Activated T-cell treated with anti-CD3 and anti-CD28 coated beads, Interleukin-2, amount 50 U/mL, for 1 hour (primary cell): ENCODE data around the gene SOX6.

Source experiments
- DNase-seq: peaks from one replicate; pipeline ENCODE4 v3.0.0-alpha.2; 2020

Gene SOX6

DNA sequence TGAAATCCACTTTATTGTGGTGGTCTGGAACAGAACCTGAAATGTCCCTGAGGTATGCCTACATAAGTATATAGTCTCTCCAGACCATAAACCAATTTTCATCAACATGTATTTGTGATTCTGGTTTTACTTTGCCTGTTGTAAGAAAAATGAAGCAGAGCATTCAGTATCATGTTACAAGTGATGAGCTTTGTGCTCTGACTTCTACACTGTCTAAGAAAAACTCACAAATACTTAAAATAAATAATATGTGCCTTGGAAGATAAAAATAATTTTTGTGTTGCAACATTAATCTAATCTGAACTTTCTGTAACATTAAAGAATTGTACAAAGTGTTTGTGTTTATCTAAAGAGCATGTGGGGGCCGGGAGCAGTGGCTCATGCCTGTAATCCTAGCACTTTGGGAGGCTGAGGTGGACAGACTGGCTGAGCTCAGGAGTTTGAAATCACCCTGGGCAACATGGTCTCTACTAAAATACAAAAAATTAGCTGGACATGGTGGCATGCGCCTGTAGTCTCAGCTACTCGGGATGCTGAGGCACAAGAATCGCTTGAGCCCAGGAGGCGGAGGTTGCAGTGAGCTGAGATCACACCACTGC is 219.5 kb downstream of the SOX6 start:
- no peak for DNase-seq

DNA sequence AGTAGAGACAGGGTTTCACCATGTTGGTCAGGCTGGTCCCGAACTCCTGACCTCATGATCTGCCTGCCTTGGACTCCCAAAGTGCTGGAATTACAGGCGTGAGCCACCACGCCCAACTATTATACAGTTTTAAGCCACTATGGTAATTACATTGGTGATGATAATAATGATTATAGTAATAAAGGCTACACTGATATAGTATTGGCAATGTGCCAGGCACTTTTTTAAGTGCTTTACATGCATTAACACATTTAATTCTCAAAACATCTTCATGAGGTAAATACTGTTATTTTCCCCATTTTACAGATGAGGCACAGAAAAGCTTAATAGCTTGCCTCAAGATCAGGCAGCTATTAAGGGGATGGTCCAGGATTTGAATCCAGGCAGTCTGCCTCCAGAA is 222.5 kb downstream of the SOX6 start:
- no peak for DNase-seq

DNA sequence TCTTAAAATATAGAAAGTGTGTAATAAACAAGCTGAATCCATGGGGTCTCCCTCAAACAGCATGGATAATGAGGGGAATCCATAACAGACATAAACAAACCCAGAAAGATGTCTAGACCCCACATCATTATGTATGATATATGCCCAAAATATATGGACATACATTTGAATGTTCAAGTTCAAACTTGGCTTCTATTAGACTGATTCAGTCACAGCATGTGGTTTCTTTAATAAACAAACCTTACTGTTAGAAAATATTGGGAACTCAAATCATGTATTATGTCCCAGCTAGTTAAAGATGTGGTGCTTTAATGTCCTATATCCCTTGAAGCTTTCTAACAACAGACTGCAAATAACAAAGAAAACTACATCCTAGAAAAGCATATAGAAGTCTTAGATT is 228.6 kb downstream of the SOX6 start:
- DNase-seq = no peak

DNA sequence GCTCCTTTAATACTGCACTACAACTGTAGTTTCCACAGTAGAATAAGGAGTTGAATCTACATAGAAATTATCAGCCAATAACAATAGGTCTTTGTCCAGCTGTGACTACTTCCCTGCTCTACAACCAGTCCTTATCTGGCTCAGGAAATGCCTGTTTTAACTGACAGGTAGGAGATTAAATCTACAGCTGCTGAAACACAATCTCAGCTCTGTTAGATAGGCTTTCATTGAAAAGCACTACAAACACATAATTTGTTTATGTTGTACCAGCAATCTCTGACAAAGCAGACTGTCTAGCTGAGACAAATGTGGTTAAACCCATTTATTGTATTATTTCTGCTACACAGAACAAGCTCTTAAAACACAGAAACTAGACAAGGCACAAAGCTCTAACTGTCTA is 230.0 kb downstream of the SOX6 start:
- no peak for DNase-seq

DNA sequence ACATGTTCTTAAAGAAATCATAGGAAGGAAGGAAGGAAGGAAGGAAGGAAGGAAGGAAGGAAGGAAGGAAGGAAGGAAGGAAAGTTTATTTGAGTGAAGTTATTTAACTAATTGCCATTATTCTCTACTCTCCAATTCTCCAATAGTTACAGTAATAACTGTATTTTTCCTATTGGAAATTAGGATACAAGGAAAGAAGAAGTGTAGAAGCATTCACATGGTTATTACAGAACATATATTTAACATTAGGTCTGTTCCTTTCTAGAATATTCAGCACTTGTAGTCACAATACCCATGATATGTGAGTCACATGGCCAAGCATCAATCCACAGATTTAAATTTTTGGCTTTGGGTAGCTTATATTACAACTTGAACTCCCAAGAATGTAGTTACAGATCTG is 230.6 kb downstream of the SOX6 start:
- no peak for DNase-seq

DNA sequence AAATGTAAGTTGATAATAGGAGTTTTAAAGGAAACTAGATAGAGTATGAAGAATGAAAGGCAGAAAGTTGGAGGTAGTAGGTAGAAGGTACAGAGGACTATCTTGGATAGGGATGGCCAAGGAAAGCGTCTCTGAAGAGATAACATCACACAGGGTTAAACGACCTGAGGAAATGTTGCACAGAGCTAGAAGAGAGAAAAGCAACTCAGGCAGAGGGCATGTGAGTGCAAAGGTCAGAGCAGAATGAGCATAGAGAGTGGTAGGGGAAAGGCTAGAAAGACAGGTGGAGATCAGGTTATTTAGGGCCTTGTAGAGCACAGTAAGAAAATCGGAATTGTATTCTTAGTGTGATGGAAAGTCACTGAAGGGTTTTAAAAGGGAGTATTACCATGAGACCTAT is 232.0 kb downstream of the SOX6 start:
- no peak for DNase-seq

DNA sequence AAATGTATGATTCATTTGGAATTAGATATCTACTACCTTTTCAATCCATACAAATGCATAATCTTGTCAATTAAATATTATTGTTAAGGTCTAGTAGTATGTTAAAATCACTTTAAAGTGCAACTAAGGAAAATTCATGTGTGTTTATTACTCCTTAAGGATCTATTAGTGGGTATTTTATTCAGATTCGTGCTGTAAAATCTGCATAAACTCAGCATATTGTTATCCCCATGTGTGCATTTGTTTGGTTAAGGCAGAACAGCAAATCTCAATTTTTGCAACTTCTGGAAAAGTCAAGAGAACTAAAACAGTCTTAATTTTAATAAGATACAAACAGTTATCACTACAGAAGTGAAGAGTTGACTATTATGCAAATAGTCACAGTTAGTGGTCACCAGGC is 234.5 kb downstream of the SOX6 start:
- no peak for DNase-seq

DNA sequence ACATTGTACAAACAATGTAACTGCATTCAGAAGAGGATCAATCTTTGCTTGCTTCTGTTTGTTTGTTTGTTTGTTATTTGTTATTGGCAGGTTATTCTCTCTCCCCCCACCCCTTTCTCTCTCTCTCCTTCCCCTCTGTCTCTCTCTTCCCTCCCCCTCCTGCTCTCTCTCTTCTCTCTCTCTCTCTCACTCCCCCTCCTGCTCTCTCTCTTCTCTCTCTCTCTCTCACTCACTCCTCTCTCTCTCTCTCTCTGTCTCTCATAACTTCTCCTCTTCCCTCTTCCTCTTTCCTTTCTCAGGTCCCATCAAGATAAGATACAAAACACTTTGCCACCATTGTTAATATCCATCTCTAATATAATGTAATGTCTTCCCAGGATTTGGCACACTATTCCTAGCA is 236.3 kb downstream of the SOX6 start:
- DNase-seq = no peak

DNA sequence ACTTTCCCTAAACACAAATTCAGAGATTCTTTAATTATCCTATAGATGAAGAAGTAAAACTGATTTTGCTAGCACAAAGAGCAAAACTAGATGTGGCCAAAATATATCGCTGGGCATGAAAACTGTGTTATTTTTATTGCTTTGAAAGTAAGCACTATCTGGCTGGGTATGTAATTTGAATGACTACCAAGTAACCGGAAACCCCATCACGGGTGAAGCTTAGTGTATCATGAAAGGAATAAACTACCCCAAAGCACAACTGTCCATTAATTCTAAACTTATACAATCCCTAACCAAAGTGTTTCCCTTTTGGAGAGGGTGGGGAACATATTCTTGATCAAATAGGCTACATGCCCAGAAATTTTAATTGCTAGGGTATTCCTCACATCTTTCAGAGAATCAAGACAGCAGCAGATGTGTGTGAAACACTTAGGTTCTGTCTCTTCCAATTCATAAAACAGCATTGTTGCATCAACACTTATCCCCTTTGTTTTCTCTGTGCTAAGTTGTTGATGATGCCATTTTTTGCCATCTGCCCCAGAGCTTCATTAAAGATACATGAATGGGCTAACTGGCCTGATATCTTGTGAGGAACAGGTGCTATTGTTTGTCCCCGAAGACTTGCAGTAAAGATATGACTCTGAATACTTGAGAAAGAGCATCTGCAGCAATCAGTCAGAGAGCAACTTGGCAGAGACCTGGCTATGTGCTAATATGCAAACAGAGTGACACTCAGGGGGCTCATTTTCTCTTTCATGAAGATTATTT is 238.2 kb downstream of the SOX6 start:
- DNase-seq = no peak

DNA sequence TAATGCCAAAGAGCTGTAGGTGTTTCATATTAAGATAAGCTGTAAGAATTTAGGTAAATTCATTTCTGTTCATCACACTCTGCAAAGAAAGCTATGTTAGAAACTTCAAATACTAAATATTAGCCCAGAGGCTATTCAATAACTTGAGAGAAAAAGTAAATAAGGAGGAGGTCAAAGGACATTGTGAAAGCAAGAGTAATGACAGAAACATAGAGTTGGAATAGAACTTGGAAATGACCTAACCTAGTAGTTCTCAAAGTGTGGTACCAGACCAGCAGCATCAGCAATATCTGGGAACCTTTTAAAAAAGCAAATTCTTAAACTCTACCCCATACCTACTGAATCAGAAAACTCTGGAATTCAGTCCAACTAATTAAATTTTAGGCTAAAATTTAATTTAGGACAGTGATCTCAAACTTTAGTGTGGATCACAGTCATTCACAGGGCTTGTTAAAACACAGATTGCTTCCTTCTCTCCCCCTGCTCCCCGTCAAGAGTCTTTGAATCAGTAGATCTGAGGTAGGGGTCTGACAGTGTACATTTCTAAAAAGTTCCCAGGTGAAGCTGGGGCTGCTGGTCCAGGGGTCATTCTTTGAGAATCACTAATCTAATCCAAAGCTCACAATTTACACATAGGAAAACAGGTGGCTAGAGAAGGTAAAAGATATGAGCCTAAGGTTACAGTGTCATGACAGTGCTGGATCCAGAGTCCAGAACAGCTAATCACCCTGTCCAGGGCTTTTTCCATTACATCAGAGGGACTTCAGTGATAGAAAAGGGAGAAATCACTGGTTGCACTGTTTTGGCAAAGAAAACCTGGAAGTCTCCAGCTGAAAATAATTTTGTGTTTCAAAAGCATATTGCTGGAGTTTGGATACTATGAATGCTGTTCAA is 241.1 kb downstream of the SOX6 start:
- no peak for DNase-seq

DNA sequence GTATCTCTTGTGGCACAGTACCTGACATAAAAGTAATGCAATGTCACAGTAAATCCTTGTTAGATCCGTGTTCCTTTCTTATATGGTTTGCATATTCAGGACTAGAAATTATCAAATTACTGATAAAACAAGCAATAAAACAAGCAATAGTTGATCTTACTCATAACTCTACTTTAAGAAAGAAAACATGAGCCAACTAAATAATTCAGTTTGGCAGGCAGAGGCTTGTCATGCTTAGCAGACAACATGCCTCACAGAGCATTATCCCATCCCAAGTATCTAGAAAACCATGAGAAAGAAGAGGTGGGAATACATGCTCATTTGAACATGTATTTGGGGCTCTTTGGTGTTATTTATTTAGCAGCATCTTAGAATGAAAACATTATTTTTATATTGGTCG is 241.9 kb downstream of the SOX6 start:
- DNase-seq = no peak

DNA sequence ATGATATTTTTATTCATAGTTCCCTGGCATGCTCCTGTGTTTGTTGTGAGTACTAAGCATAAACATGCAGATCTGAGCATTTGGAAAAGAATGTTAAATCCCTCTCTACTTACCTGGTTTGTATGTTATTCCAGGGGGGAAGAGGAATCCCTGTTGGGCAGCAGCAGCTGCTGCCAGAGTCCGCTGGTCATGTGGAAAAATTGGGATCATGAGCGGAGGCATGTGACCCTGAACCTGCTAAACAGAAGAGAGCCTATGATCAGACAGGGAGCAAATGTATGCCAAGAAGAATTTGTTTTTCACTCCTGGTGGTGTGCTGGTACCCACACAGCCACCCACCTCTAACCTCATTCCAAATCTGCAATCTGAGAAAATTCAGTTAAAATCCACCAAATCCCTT is 244.7 kb downstream of the SOX6 start:
- DNase-seq = no peak

DNA sequence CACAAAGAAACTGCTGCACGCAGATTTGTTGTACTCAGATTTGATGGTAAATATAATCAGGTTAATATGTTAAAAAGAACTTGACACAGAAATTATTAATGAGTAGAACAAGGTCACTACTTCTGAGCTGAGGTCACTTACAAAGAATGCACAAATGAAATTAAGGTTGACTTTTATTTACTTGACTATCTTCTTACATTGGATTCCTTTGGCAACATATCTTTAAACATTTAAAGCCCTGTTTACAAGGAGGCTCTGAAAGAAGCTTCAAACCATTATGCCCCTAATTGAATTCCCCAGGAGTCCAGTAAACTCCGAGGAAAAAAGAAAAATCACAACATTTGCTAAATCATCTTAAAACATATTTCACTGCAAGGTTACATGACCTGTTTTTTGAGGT is 245.5 kb downstream of the SOX6 start:
- no peak for DNase-seq

DNA sequence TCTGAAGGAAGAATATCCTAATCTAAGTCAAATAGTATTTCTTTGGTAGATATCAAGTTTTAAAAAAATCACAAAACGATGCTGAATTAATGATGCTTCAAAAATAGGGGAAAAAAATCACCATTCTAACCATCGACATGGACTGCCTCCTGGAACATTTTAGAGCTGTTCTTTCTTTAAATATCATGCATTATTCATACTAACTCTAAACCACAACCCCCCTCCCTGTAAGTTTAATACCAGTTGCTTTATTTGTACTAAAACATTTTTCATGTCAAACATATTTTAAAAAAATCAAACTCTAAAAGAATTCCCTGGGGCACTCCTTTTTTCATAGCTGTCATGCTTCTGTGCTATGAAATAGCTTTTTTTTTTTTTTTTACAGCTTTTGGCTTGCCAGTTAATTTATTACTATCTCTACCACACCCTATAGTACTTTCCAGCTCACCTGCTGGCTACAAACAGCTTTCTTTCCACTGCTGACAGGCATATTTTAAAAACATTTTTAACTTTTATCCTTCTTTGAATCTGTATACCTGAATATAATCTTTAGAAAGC is 256.9 kb downstream of the SOX6 start:
- no peak for DNase-seq

DNA sequence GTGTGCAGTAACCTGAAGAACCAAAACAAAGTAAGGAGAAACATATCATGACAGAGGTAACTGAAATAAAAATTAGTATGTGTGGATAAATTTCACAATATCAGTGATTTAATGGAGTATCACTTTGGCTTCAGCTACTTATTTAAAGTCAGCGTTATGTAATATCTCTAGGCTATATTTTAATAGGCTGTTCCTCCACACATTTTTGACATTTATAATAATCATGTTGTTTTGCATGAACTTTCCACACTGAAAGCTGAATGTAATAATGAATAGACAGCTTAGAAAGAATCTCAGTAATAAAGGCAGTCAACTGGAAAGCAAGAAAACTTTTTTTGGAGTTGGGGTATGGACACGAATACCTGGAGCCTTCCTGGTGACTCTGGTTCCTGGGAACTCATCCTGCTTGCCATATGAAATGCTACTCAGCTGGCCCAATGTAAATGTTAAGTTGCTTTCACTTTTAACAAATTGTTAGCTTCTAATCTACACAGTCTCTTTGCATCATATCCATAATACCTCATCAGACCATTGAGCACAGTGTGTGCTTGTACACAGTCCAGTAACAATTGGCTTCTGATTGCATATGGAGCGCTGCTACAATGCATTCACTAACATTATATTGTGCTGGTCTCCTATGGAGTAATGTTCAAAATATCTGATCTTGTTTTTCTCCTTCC is 257.7 kb downstream of the SOX6 start:
- no peak for DNase-seq

DNA sequence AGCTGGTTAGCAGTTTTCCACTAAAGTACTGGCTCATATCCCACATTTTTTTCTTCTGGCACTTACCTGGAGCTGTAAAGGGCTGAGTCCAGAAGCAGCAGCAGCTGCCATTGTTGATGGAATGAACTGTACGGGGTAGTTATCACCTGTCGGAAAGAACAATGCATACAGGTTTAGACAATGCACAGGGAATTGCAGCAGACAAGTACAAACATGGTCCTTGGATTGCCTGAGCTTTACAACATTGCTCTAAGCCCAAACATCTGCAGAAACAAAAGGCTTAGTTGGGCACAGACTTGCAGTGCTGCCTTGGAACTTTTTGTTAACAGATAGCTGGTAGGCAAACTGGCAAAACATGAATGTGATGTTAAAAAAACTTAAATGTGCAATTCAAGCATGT is 258.8 kb downstream of the SOX6 start:
- DNase-seq = no peak

DNA sequence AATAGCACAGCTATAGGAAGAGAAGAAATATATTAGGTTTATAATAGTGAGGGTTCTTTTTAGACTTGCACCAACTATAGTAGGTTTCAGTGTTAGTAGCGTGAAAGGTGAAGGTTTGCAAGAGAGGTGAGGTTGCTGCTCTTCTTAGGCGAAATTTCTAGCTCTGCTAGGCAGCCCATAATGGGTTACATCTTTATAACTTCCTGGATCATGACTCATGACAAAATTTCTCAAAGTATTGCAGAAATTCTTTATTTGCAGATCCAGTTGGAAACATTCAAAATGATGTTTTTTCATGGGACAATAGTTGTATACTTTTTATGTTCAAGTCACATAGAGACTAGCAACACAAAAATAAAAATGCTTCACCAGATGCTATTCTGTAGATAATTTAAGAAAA is 260.0 kb downstream of the SOX6 start:
- no peak for DNase-seq

DNA sequence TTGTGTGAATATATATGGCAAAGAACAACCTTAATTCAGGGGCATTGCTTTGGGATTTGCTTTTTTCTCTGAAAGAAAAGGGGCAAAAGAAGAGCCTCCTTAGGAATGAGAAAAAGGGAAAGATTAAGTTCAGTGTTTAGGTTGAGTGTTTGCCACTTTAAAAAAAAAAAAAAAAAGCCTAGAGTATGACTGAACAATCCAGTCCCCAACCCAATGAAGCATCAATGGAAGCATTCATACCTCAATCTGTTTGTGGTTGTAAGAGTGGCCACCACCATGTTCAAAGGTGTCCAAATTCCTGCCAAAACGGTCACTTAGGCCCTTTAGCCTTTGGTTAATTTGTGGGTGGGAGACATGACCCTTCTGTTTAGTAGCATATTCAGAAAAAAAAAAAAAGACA is 260.6 kb downstream of the SOX6 start:
- no peak for DNase-seq

DNA sequence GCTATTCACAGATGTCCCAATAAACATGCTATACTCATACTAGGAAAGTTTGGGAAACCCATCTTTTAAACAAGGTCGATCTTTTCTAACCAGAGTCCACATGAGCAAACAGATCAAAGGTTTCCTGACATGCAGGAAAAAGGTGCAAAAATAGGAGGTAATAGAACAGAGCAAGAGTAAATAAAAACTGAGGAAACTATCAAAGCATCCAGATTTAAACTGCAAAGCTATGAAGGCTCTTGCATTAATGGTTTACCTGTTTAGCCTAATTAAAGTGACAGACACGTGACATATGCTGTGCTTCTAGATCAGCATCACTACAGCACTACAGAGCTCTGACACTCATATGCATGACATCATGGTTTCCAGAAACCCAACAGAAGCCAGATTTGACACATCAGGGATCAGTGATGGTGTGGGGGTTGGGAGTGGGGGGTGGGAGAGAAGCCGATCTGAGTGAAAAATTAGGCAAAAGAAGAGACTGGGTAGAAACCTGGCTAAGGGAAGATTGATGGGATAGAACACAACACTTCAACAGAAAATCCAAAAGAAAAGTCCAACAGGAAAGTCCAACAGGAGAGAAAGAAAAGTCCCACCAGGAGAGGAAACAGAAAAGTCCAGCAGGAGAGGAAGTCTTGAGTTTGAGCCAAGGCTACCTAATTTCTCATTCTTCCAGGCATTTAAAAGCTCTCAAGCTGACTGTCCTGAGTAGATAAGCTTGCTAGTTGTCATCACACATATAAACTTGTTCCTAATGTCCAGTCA is 262.3 kb downstream of the SOX6 start:
- no peak for DNase-seq

DNA sequence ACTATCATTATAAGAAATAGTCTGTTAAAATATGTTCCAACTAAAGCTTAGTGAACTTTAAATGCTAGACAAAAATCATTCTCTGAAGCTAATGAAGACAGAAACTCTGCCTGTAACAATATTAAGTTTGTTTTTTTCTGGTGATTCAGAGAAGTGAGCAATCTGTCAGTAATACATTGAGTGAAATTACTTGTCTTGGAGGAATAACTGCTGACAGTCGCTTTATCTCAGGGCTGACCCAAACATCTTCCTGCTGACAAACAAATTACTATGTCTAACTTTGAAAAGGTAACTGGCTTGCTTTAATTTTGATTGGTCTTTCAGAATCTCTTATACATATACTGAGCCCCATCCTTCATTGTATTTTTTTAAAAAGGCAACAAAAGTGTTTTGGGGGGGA is 264.5 kb downstream of the SOX6 start:
- no peak for DNase-seq

DNA sequence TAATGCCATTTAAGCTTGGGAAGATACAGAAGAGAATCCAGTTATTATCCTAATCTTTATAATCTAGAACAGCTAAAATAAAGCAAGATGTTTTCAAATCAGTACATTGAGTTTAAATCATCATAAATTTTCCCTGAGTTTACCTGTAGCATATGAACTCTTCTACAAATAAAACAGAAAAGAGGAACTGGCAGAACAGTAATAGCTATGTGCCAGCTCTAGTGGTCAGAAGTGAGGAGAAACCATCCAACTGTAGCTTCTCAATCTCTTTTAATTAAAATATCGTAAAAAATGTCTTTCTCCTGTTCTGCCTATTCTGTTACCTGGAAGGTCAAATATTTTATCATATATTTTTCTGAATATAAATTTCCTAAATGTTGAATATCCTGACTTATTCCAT is 266.9 kb downstream of the SOX6 start:
- no peak for DNase-seq

DNA sequence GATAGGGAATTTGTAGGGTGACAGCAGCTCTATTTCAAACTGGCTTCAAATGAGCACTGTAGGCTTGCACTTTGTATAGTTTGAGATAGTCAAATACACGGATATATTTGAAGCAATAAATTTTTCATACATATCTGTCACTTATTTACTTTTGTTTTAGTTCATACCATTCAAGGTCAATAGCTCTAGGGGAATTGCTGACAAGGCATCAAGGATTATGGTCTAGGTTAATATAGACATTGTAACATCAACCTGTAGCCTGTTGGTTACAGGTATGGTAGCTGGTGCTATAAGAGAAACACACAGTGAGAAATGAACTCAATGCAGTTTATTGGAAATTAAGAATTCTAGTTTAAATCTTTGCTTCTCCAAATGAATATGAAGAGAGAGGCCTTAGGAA is 267.6 kb downstream of the SOX6 start:
- no peak for DNase-seq
